Measurements from ENCODE around the gene COMMD9.

Gene COMMD9

GRCh38 chr11:36258730-36259360 is 30.4 kb downstream of the COMMD9 start:
- DNase-seq (ENCODE audit: low read depth) = peak; percentile 39
- peak; percentile 85 for TF ChIP-seq CTCF (IDR thresholded peaks at IDR 0.05; ENCODE audit: control insufficient read depth, insufficient read depth, low read depth, low read length, missing control alignments)
- H3K4me3 ChIP-seq (ENCODE audit: control insufficient read depth, low read depth, low read length) = no peak overlapping the region

GRCh38 chr11:36257351-36257750 is 31.9 kb downstream of the COMMD9 start:
- no peak overlapping the region for H3K4me3 ChIP-seq (ENCODE audit: control insufficient read depth, low read depth, low read length)
- no peak for TF ChIP-seq CTCF (IDR thresholded peaks at IDR 0.05; ENCODE audit: control insufficient read depth, insufficient read depth, low read depth, low read length, missing control alignments)
- no peak for DNase-seq (ENCODE audit: low read depth)

- no peak overlapping the region for H3K4me3 ChIP-seq (ENCODE audit: control insufficient read depth, low read depth, low read length)
- no peak for DNase-seq (ENCODE audit: low read depth)
- no peak for TF ChIP-seq CTCF (IDR thresholded peaks at IDR 0.05; ENCODE audit: control insufficient read depth, insufficient read depth, low read depth, low read length, missing control alignments)
These were observed 34.5 kb downstream of the COMMD9 start for GRCh38 chr11:36254713-36255112.

- no peak for TF ChIP-seq CTCF (IDR thresholded peaks at IDR 0.05; ENCODE audit: control insufficient read depth, insufficient read depth, low read depth, low read length, missing control alignments)
- no peak overlapping the region for H3K4me3 ChIP-seq (ENCODE audit: control insufficient read depth, low read depth, low read length)
- no peak for DNase-seq (ENCODE audit: low read depth)
These were observed 36.0 kb downstream of the COMMD9 start for GRCh38 chr11:36253238-36253637.

- H3K4me3 ChIP-seq (ENCODE audit: control insufficient read depth, low read depth, low read length) = no peak overlapping the region
- no peak for DNase-seq (ENCODE audit: low read depth)
- no peak for TF ChIP-seq CTCF (IDR thresholded peaks at IDR 0.05; ENCODE audit: control insufficient read depth, insufficient read depth, low read depth, low read length, missing control alignments)
These were observed 37.4 kb downstream of the COMMD9 start for GRCh38 chr11:36251823-36252222.

- peak; percentile 58 for DNase-seq (ENCODE audit: low read depth)
- no peak overlapping the region for H3K4me3 ChIP-seq (ENCODE audit: control insufficient read depth, low read depth, low read length)
- TF ChIP-seq CTCF (IDR thresholded peaks at IDR 0.05; ENCODE audit: control insufficient read depth, insufficient read depth, low read depth, low read length, missing control alignments) = no peak
These were observed 40.0 kb downstream of the COMMD9 start for GRCh38 chr11:36249246-36249645.

Measured in AG09309 (cell line).